Lung (tissue), 12 donors: ENCODE results near the gene GRM5. TPM values are rescaled to one million over a fixed set of nuclear protein-coding genes. Genes with fewer than 3 reads are reported as not detected.
"Not testable (repeated sequence)": the region's sequence is repeated elsewhere in the genome, so short reads cannot be mapped to it uniquely, and the experiment has no call there.

Experiments
- ATAC-seq: fragments of 200-7000 bp; cut with Tn5 transposase; one replicate; pipeline ENCODE4 v1.9.1; 2020; ENCODE audit warnings: moderate number of reproducible peaks; ENCODE audit not compliant: insufficient read depth, low FRiP score
- DNase-seq, 3 donors: peaks; one replicate each; pipeline ENCODE4 v3.0.0-alpha.2; 2013 to 2017
- H3K27ac ChIP-seq, 2 donors: one replicate each; pipeline ENCODE4 v1.5.1; 2013; ENCODE audit warnings: mild to moderate bottlenecking in 2 of 2, moderate library complexity in 2 of 2, control low read depth in 1 of 2, inconsistent platforms in 1 of 2, low read depth in 1 of 2, low read length in 1 of 2
- H3K27me3 ChIP-seq, 3 donors: one replicate each; pipeline ENCODE4 v1.5.1; 2013; ENCODE audit warnings: low read length in 2 of 3; ENCODE audit not compliant: control insufficient read depth in 3 of 3, insufficient read depth in 3 of 3
- H3K36me3 ChIP-seq, 4 donors: one replicate each; pipeline ENCODE4 v1.5.1; 2013; ENCODE audit warnings: low read length in 4 of 4, mild to moderate bottlenecking in 1 of 4, moderate library complexity in 1 of 4; ENCODE audit not compliant: control insufficient read depth in 4 of 4, insufficient read depth in 4 of 4
- H3K4me1 ChIP-seq, 5 donors: one replicate each; pipeline ENCODE4 v1.5.1; 2013; ENCODE audit warnings: low read length in 5 of 5, mild to moderate bottlenecking in 2 of 5, moderate library complexity in 1 of 5; ENCODE audit not compliant: control insufficient read depth in 5 of 5, insufficient read depth in 5 of 5
- H3K4me3 ChIP-seq: one replicate; pipeline ENCODE4 v1.5.1; 2013; ENCODE audit warnings: mild to moderate bottlenecking, control low read depth, moderate library complexity
- H3K9ac ChIP-seq, 2 donors: one replicate each; pipeline ENCODE4 v1.5.1; 2013; ENCODE audit warnings: low read length in 2 of 2, control low read depth in 1 of 2; ENCODE audit not compliant: insufficient read depth in 1 of 2
- H3K9me3 ChIP-seq, 4 donors: one replicate each; pipeline ENCODE4 v1.5.1; 2013; ENCODE audit warnings: low read length in 3 of 4, mild to moderate bottlenecking in 1 of 4, moderate library complexity in 1 of 4; ENCODE audit not compliant: control insufficient read depth in 4 of 4, insufficient read depth in 3 of 4
- WGBS, 2 donors: extraction: QIAGEN DNeasy Blood & Tissue Kit; methylation state at CpG; one replicate each; pipeline ENCODE4 v1.1.7; 2013; 5-methylcytosine and 5-hydroxymethylcytosine counted together
- polyA plus RNA-seq, 2 donors: library from polyadenylated mRNA; stranded (reverse); fragments of 200-250 nt; gene quantifications; one replicate each; pipeline ENCODE4 v1.2.1, GENCODE V29; 2013
- total RNA-seq, 2 donors: library from RNA; depleted of rRNA in 1 of 2; stranded (reverse); fragments of >200 nt in 1 of 2; gene quantifications; one replicate each; pipeline ENCODE4 v1.2.1, GENCODE V29; 2014 to 2021
- TF ChIP-seq, protein P1 (sequence below): IDR thresholded peaks from 2 replicates; pipeline ENCODE4 v1.5.1; 2012; ENCODE audit warnings: mild to moderate bottlenecking; ENCODE audit errors: control extremely low read depth, extremely low read depth
- donor health status: control.
- donor health status: control.
- donor health status: Bipolar disorder and iron deficiency.
- donor health status: healthy.
- donor health status: DM: yes; HTN: yes; CAD: no.

The GRM5 gene
- total and polyA plus RNA-seq, 4 donors: 0.02 to 1.2 (median 0.35) TPM

- ATAC-seq (no peak), DNase-seq (no peak)
- peaks cover 0 to 35% (median 31%) of the 10 kb centered on the region in 3 donors for H3K27me3 ChIP-seq
- no peak overlapping the region for H3K9ac ChIP-seq
- H3K9me3 ChIP-seq: peaks cover 0 to 2% (median 0%) of the 10 kb centered on the region in 4 donors
- H3K4me3 ChIP-seq: no peak overlapping the region
- no peaks in the 10 kb centered on the region for H3K36me3 ChIP-seq
- H3K27ac ChIP-seq: no peak overlapping the region
- H3K4me1 ChIP-seq: no peaks in the 10 kb centered on the region
- TF ChIP-seq, protein P1, sequence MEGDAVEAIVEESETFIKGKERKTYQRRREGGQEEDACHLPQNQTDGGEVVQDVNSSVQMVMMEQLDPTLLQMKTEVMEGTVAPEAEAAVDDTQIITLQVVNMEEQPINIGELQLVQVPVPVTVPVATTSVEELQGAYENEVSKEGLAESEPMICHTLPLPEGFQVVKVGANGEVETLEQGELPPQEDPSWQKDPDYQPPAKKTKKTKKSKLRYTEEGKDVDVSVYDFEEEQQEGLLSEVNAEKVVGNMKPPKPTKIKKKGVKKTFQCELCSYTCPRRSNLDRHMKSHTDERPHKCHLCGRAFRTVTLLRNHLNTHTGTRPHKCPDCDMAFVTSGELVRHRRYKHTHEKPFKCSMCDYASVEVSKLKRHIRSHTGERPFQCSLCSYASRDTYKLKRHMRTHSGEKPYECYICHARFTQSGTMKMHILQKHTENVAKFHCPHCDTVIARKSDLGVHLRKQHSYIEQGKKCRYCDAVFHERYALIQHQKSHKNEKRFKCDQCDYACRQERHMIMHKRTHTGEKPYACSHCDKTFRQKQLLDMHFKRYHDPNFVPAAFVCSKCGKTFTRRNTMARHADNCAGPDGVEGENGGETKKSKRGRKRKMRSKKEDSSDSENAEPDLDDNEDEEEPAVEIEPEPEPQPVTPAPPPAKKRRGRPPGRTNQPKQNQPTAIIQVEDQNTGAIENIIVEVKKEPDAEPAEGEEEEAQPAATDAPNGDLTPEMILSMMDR: no peak
- WGBS, 2 donors: 31 to 33% methylated on average over 6 of the region's 6 CpGs
Measured at GRCh38 chr11:89065066-89065465, 716 bp downstream of the GRM5 start.

- not testable (repeated sequence) for H3K27ac ChIP-seq, ATAC-seq, H3K9ac ChIP-seq, H3K4me1 ChIP-seq, H3K9me3 ChIP-seq, H3K4me3 ChIP-seq, H3K36me3 ChIP-seq, DNase-seq
- 7 to 16% methylated on average over 17 of the region's 17 CpGs for whole genome bisulfite sequencing, 2 donors
- H3K27me3 ChIP-seq: peaks cover 0 to 35% (median 31%) of the 10 kb centered on the region in 3 donors
Measured at GRCh38 chr11:89063481-89063951, 2.3 kb downstream of the GRM5 start.

DNA sequence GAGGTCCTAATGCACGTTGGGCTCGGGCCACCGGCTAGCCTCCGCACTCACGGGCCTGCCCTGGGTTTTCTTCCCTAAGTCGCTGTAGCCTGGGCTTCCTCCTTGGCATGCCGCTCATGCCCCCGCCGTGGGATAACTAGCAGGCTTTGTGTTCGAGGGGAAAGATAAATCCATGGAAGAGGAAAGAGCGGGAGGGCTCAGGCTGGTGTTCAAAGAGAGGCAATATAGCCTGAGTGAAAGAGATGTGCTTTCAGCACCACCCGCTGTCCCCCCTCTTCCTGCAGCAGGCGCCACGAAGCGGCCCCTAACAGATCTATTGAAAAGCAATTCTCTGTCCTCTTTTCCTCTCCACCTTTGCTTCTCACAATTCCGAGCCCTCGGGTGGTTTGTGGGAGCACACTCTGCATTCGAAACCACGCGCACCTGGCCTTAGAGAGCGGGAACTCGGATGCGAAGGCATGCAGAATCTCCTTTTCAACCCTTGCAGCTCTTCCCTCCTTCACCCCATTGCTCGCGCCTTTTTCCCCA lies 2.9 kb downstream of the GRM5 start:
- H3K27ac ChIP-seq, H3K4me3 ChIP-seq, ATAC-seq, H3K9ac ChIP-seq, H3K4me1 ChIP-seq, H3K9me3 ChIP-seq, H3K36me3 ChIP-seq: not testable (repeated sequence)
- 6 to 8% methylated on average over 21 to 22 of the region's 25 CpGs for WGBS, 2 donors
- H3K27me3 ChIP-seq: peaks cover 0 to 35% (median 31%) of the 10 kb centered on the region in 3 donors
- DNase-seq: peak in 2 of 3 donors; percentile 14 to 16

- H3K9ac ChIP-seq, ATAC-seq, H3K9me3 ChIP-seq, H3K4me1 ChIP-seq, H3K4me3 ChIP-seq, H3K27ac ChIP-seq, H3K36me3 ChIP-seq: not testable (repeated sequence)
- 31 to 43% methylated on average over 5 of the region's 5 CpGs for WGBS, 2 donors
- H3K27me3 ChIP-seq: peaks cover 0 to 29% (median 28%) of the 10 kb centered on the region in 3 donors
- DNase-seq: peak; percentile 13 to 67 (median 59)
Measured at GRCh38 chr11:89061839-89062238, 3.9 kb downstream of the GRM5 start.

- not testable (repeated sequence) for ATAC-seq, H3K4me3 ChIP-seq, H3K27me3 ChIP-seq, H3K9ac ChIP-seq, H3K36me3 ChIP-seq, DNase-seq, H3K27ac ChIP-seq, H3K4me1 ChIP-seq, H3K9me3 ChIP-seq
- WGBS, 2 donors: 81 to 93% methylated on average over 1 of the region's 1 CpG
Measured at GRCh38 chr11:89057406-89057805, 8.4 kb downstream of the GRM5 start.
